ENCODE data around the gene RANBP9. TPM values are rescaled to one million over a fixed set of nuclear protein-coding genes. Genes with fewer than 3 reads are reported as not detected.

Gene RANBP9
- polyA plus RNA-seq, 1 experiment = 14.4 TPM

- ChIA-PET POLR2A (no interaction called here), CTCF (no interaction called here)
- H3K27me3 ChIP-seq (ENCODE audit: control insufficient read depth, insufficient read depth, low read length) = no peaks in the 10 kb centered on the region
- DNase-seq (ENCODE audit: low read depth) = no peak
- no peaks in the 10 kb centered on the region for H3K36me3 ChIP-seq (ENCODE audit: control insufficient read depth, insufficient read depth, low read length)
- TF ChIP-seq CTCF (IDR thresholded peaks at IDR 0.05; ENCODE audit: insufficient read depth, low read depth, low read length) = no peak
- no peak overlapping the region for H3K4me3 ChIP-seq (ENCODE audit: low read depth, low read length)
Observed at GRCh38 chr6:13743736-13744127, 32.1 kb upstream of the RANBP9 start.

GRCh38 chr6:13742961-13743735, 31.5 kb upstream of the RANBP9 start:
- Histone ChIP-seq H3K36me3 (ENCODE audit: control insufficient read depth, insufficient read depth, low read length) (no peaks in the 10 kb centered on the region), H3K27me3 (ENCODE audit: control insufficient read depth, insufficient read depth, low read length) (no peaks in the 10 kb centered on the region), H3K4me3 (ENCODE audit: low read depth, low read length) (no peak overlapping the region)
- no peak for DNase-seq (ENCODE audit: low read depth)
- no peak for TF ChIP-seq CTCF (IDR thresholded peaks at IDR 0.05; ENCODE audit: insufficient read depth, low read depth, low read length)
- POLR2A ChIA-PET = no interaction called here
- CTCF ChIA-PET = no interaction called here

GRCh38 chr6:13741365-13741764, 29.7 kb upstream of the RANBP9 start:
- no peak overlapping the region for H3K4me3 ChIP-seq (ENCODE audit: low read depth, low read length)
- ChIA-PET POLR2A (no interaction called here), CTCF (no interaction called here)
- no peak for DNase-seq (ENCODE audit: low read depth)
- H3K27me3 ChIP-seq (ENCODE audit: control insufficient read depth, insufficient read depth, low read length) = no peaks in the 10 kb centered on the region
- H3K36me3 ChIP-seq (ENCODE audit: control insufficient read depth, insufficient read depth, low read length) = no peaks in the 10 kb centered on the region
- TF ChIP-seq CTCF (IDR thresholded peaks at IDR 0.05; ENCODE audit: insufficient read depth, low read depth, low read length) = no peak

- ChIA-PET CTCF (interaction anchor here (1.2 kb wide), 1 partner anchor 120 kb away, joined by 3 read pairs; the partner anchor contains the start of gene NOL7), POLR2A (no interaction called here)
- no peak for DNase-seq (ENCODE audit: low read depth)
- no peaks in the 10 kb centered on the region for H3K27me3 ChIP-seq (ENCODE audit: control insufficient read depth, insufficient read depth, low read length)
- TF ChIP-seq CTCF (IDR thresholded peaks at IDR 0.05; ENCODE audit: insufficient read depth, low read depth, low read length) = no peak
- no peaks in the 10 kb centered on the region for H3K36me3 ChIP-seq (ENCODE audit: control insufficient read depth, insufficient read depth, low read length)
- H3K4me3 ChIP-seq (ENCODE audit: low read depth, low read length) = no peak overlapping the region
Observed at GRCh38 chr6:13735031-13735430, 23.4 kb upstream of the RANBP9 start.

GRCh38 chr6:13733178-13733887, 21.7 kb upstream of the RANBP9 start:
- H3K27me3 ChIP-seq (ENCODE audit: control insufficient read depth, insufficient read depth, low read length) = no peaks in the 10 kb centered on the region
- ChIA-PET POLR2A (interaction anchor here (0.6 kb wide), 1 partner anchor 40 kb away, joined by 6 read pairs; no protein-coding TSS in a partner anchor), CTCF (no interaction called here)
- no peak overlapping the region for H3K4me3 ChIP-seq (ENCODE audit: low read depth, low read length)
- TF ChIP-seq CTCF (IDR thresholded peaks at IDR 0.05; ENCODE audit: insufficient read depth, low read depth, low read length) = no peak
- DNase-seq (ENCODE audit: low read depth) = peak; percentile 75
- no peaks in the 10 kb centered on the region for H3K36me3 ChIP-seq (ENCODE audit: control insufficient read depth, insufficient read depth, low read length)
